NCI-H226 (cell line): ENCODE measurements around the gene DEFB108B.
"Not testable (repeated sequence)": the region's sequence is repeated elsewhere in the genome, so short reads cannot be mapped to it uniquely, and the experiment has no call there.

Experiments used
- DNase-seq: peaks from one replicate; pipeline ENCODE4 v3.0.0-alpha.2; 2015

The DEFB108B gene, protein sequence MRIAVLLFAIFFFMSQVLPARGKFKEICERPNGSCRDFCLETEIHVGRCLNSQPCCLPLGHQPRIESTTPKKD

DNA sequence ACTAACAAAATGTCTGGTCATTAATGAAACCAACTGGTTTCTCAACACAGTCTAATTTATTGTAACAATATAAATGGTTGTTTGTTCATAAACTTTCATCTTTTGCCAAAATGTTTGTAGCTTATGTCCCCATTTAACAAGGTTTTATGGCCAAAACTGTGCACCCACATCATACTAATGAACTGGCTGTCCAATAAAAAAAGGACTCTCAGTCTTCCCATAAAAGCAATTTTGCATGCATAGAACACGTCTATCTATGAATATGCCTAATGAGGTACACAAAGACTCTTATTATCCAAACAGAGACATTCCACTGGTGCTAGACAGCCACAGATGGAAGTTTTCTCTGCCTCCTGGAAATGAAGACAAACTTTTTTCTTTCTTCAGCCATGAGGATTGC lies at the start of gene DEFB108B:
Gene DEFB108B, plus strand, starts transcription at position 390 of the 400 bp plus-strand sequence. Its CDS starts 0 bp downstream, at position 390.
- DNase-seq: not testable (repeated sequence)

DNA sequence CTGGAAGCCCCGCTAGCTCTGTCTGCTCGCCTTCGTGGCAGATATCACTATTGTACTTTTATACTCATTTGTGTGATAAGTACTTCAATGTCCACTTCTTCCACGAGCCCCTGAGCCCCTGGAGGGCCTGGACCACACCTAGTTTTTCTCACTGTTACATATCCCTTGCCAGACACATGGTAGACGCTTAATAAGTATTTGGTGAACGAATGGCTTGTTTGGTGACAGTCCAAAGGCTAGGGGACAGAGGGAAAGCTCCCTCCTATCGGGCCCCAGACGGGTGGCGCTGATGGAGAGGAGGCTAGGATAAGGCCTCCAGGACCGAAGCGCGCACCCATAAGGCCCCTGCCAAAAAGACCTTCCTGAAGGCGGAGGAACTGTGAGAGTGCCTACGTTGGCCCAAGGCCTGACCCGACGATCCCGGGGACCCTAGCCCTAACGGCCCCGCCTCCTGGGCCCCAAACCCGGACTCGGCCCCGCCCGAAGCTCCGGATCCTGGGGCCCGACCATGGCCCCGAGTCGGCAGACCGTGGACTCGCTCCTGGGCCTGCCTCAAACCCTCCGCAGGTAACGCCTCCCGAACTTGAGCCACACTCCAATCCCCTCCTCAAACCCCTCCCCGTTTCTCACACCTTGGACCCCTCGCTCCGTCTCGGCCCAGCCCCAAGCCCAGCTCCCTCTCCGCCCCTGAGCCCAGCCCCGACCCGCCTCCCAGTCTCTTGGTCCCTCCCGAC lies 46.7 kb upstream of the DEFB108B start:
- DNase-seq: peak; percentile 50

DNA sequence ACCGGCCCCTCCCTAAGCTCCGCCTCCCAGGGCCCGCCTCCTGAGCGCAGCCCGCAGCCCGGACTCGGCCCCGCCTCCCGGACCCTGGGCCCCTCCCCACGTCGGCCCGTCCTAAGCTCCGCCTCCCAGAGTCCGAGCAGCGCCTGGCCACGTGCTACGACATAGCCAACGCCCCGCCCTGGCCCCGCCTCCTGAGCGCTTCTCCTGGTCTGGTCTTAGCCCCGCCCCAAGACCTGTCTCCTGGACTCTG lies 46.2 kb upstream of the DEFB108B start:
- DNase-seq: not testable (repeated sequence)

DNA sequence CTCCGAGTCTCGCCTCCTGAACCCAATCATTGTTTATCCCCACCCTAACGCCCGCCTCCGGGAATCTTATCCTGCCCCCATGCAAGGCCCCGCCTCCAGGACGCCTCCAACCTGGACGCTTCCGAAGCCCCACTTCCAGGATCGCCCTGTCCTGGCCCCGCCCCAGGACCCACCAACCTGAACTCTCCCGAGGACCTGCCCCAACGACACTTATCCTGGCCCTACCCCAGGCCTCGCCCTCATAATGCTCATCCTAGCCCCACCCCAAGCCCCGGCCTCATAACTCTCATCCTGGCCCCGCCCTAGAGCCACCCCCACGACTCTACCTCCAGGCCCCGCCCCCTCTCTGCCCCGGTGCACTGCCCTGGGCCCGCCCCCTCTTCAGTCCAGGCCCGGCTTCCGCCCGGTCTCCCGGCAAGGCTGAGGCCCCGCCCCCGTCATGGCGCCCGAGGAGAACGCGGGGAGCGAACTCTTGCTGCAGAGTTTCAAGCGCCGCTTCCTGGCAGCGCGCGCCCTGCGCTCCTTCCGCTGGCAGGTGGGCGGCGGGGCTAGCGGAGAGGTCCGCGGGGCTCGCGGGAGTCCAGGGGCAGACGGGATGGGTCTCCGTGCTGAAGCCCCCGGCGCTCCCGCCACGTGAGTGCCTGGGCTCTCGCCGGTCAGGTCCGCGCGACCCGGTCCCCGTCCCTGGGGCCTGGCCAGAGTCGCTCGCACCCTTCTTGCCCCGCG lies 45.7 kb upstream of the DEFB108B start:
- DNase-seq: peak; percentile 97

DNA sequence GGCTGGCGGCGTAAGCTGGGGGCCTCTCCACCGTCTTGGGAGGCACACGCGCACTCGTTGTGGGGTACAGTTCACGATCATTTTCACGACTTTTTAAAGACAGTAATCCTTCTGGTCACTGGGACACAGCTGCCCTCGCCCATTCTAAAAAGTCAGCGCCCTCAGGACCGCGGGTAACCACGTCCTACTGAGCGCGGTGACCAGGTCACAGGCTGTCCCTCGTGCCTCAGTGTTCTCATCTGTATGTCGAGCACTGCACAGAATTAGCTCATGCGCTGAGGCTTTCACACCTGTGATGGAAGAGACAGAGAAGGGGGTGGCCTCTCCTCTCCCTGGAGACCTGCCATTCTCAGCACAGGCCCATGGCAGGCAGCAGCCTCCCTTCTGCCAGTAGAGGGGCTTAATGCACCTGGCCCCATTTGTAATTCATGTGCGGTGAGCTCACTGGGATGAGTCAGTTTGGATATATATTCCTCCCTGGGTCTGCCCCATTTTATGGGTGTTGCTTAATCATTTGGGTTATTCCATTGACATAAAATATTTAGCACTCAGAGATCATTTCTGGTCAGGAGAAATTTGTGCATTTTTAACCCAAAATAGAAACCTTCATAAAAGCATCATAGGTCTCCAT lies 45.1 kb upstream of the DEFB108B start:
- peak; percentile 52 for DNase-seq

DNA sequence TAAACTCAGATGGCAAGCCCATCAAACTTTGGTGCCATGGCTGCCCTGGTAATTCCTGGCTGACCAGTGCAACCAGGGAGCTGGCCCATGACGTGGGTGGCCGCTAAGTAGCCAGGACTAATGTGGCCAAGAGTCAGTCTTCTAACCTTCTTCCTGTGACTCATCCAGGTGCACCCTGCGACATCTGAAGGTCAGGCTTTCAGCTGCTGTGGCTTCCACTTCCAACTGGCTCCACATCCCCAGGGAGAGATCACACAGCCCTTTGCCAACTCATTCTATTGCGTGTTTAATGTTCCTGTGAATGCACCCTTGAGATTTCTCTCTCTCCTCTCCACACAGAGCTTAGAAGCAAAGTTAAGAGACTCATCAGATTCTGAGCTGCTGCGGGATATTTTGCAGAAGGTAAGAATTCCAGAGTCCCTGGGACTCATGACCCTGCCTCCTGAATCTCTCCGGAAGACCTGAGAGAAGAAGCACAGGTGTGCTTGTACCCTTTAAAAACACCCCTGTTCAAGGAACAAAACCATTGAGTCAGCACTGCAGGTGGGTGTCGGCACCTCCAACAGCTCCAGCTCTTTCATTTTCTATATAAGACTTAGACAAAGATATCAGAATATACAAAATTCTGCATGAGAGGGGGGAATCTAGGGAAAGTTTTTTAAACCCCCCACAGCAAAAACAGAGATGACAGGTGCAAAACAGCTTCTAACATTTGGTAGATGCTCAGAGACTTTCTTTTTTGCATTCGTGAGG lies 43.4 kb upstream of the DEFB108B start:
- DNase-seq: not testable (repeated sequence)

DNA sequence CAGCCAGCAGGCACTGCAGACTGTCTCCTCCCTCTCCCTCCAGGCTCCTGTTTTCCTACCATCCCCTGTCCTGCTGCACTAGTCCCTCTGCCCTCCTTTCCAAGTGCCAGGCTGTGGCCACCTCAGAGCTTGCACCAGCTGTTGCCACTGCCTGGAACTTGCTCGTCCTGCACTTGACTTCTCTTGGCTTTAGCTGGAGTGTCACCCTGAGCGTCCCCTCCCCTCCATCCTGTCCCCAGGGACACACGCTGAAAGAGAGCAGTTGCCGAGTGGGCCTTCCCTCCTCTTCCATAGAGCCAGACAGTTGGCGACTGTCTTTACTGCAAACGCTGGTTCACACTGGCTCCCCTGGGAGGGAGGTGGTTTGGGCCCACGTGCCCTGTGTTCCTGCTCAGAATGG lies 41.9 kb upstream of the DEFB108B start:
- DNase-seq: not testable (repeated sequence)

DNA sequence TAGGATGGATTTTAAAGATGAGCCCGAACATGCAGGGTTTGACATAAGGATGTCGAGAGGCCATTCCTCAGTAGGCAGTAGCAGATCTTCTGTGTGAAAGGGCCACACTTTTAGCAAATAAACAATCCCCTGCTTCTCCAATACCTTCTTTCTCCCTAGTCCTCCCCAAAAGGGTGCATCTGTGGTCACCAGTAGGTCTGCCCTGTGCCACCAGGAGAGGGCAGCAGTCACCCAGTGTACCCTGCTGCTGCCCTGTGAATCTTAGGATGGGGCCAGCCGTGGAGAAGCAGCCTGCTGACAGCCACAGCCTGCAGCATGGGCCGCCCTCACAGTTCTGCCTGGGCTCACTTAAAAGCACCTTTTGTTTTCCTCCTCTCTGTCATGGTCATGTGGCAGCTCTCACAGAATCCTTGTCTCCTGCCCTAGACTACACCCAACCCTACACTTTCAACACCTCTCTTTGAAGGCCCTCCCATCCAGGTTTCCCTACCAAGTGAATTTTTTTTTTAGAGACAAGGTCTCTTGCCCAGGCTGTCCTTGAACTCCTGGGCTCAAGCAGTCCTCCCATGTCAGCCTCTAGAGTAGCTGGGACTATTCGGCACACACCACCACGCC lies 40.3 kb upstream of the DEFB108B start:
- not testable (repeated sequence) for DNase-seq

DNA sequence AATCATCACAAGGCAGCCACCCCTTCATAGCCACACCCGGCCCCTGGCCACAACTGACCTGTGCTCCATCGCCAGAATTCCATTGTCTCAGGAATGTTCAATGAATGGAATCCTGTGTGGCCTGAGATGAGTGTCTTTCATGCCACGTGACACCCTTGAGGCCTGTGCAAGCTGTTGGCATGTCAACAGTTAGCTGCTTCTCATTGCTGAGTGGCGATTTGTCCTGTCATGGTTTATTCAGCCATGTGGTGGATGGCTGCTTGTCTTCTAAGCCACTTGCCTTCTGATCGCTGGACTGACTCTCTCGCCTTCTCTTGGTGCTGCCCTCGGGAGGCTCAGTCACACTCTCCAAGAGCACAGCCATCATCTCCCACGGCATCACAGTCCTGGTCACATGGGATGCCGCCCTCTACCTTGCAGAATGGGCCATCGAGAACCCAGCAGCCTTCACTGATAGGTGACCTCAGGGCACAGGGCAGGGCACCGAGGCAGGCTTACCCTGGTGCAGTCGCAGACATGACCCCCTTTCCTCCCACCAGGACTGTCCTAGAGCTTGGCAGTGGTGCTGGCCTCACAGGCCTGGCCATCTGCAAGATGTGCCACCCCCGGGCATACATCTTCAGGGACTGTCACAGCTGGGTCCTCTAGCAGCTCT lies 38.5 kb upstream of the DEFB108B start:
- DNase-seq: peak; percentile 55

DNA sequence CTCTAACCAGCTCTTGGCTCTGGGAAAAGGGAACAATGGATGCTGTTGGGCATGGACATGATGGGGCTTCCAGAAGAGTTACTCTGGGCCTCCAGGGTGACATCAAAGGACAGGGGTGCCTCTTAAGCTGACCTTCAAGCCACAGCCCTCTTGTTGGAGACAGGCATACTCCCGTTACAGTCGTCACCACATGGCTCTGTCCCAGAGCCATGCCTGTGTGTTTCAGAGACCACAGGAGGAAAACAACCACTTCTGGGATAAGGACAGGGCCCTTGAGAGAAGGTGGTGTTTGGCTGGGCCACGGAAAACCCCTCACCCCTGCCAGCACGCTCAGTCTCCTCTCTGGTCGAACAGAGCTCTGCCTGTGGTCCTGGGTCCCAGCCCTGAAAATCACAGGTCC lies 37.8 kb upstream of the DEFB108B start:
- not testable (repeated sequence) for DNase-seq

DNA sequence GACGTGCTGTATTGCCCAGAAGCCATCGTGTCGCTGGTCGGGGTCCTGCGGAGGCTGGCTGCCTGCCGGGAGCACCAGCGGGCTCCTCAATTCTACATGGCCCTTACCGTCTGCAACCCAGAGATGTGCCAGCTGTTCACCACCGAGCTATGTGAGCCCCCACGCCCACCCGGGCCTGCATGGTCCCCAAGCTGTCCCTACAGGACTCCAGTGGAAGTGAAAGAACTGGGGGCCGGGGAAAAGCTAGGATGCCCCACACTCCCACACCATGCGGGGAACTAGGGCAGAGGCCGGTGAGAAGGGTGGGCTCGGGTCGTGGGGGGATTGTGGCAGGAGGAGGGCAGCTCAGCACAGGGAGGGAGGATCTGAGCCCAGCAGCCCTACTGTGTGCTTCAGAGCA lies 37.0 kb upstream of the DEFB108B start:
- not testable (repeated sequence) for DNase-seq

DNA sequence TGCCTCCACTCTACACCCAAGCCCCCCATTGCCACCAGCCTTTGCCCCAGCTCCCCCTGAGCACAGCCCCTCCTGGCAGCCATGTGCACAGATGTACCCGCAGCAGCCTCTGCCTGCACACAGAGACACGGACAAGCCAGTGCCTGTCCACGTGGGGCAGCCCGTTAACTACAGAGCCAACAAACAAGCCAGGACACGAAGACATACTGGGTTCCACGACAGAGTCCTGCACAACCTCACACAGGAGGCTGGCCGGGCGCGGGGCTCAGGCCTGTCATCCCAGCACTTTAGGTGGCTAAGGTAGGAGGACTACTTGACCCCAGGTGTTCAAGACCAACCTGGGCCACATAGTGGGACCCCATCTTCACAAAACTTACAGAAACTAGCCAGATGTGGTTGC lies 36.2 kb upstream of the DEFB108B start:
- DNase-seq: not testable (repeated sequence)

DNA sequence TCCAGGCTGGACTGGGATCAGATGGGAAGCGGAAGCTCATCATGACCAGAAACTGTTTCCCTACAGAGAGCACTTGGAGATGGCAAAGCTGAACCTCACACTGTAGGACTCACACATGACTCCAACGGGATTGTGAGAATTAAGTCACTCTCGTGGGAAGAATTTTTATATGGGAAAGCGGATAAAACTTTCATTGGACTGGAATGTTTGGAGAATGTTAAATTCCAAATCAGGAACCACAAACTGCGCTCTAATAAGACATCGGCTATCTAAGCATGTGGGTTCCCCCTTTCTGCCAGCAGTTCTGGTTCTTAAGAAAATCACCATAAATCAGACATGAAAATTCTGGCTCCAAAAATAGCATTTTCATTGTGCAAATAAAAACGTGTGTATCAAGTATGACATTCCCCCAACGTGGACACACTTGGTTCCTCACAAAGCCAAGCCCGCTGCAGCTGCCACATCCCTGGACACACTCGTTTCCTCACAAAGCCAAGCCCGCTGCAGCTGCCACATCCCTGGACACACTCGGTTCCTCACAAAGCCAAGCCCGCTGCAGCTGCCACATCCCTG lies 33.4 kb upstream of the DEFB108B start:
- not testable (repeated sequence) for DNase-seq

DNA sequence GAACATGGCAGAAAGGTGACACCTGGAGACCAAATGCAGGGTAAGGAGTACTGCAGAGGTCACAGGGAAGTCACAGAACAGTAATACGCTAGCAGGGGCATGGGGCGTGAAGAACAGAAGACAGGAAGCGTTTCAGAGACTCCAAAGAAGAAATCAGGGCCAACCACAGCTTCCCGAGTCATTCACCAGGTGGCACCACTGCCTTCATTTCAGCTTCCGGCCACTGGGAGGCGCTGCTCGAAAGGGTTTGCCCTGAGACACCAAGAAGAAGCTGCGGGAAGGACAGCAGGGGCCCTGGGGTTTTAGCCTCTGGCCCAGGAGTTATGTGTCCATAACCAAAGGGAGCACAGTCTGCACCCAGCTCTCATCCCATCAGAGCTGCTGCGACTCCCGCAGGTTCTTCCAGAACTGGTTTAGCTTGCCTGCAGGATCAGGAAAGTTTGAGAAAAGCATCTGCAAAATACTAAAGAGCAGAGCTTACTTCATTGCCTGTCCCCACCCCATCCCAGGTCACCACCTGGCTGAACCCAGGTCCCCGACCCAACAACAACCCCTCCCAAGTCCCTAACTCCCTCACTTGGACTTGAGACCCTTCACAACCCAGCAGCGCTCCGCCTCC lies 32.6 kb upstream of the DEFB108B start:
- DNase-seq: peak; percentile 62

DNA sequence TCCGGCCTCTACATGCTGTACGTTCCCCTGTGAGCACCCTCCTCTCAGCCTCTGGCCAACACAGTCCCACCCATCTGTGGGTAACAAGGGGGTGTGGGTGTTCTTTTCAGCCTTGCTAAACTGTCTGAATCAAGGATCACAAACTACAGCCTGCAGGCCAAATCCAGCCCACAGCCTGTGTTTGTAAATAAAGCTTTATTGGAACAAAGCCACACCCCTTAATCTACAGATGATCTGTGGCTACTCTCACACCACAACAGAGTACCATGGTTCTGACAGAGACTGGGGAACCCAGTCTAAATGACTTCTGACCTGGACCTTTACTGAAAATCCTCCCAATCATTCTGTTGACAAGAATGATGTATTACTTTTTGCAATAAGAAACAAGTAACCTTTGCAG lies 32.0 kb upstream of the DEFB108B start:
- DNase-seq: not testable (repeated sequence)

DNA sequence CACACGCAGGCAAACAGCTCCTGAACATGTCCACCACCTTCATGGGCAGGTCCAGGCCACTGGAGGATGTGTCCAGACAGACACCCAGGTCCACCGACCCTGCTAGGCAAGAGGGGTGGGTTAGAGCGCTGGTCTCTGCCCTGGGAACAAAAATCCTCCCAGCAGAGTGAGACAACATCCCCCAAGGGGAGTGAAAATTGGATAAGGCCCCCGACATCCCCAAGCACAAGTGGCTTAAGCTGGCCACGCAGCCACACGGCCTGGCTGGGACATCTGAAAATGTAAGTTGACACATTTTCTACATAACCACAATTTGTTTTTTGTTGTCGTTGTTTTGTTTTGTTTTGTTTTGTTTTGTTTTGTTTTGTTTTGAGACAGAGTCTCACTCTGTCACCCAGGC lies 30.1 kb upstream of the DEFB108B start:
- DNase-seq: not testable (repeated sequence)

DNA sequence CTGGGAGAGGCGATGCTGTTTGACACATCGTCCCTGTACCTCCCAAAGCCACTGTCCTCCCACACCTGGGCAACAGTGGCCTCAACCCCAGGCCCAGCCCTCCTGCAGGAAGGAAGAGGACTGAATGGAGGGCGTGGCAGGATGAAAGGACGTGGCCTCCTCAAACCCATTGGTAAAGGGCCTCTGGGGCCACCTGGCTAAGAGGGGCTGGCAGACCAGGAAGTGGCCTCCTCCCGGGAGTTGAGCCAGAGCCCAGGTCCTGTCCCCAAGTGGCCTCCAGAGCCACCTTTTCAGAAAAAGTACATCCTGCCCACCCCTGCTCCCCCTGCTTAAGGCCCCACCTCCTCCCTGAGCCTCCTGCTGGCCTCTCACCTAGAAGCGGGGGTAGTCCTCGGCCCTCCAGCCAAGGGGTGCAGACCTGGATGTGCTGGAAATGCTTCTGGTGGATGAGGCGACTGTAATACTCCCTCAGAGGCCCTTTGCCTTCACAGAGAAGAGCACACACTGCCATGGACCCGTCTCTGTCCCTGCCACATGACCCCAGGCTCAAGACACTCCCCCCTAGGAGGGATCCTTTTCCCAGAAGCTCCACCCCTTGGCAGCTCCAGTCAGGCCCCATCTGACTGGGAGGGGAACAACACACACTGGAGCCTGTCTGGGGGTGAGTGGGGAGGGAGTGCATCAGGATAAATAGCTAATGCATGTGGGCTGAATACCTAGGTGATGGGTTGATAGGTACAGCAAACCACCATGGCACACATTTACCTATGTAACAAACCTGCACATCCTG lies 28.6 kb upstream of the DEFB108B start:
- not testable (repeated sequence) for DNase-seq

DNA sequence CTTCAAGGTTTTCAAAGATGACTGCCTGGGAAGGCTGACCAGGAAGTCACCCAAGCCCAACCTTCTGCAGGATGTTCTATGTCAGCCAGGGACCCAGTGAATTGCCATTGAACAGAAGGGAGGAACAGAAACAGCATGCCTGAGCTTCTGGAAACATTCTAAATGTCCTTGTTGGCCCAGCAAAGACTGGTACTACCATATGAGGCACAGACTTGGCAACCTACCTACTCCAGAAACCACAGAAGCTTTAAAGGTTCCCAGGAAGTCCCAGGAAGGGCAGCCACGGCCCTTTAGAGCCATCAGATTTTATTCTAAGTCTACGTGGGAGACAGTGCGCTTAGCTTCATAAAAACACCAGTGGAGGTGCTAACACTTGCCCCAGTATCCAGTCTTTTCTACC lies 20.5 kb upstream of the DEFB108B start:
- DNase-seq: not testable (repeated sequence)

DNA sequence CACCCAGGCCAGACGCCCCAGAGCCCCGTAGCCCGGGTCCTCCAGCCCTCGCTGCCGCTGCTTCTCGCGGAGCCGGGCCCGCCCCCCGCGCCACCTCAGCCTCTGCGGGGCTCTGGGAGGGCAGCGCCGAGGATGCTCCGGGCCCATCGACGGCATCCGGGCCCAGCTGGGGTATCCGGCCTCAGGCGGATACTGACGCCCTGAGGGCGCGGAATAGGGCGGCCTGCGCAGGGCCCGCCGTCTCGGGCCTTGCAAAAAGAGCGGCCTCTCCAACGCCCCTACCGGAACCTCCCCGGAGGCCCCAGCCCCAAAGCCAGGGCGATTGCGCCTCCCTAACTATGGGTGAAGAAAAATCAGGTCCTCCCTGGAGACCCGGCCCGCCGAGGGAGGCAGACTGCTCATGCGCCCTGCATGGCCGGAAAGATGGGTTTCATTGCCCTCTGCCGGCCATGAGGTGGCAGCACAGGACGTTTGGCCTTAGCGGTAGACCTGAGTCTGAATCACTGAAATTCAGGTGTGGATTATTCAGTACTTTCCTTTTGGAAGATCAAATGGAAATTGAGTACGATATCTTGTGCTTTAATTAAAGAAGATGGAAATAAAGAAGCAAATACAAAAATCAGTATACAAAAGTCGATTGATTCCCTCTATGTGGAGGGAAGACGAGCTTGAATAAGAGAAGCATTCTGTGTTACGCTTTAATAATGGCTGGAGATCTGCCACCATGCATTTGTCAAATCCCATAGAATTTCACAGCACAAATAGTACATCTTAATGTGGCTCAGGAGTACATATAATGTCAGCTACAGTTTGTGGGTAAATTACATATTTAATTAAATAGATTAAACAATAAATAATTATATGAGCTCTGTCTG lies 19.3 kb upstream of the DEFB108B start:
- DNase-seq: peak; percentile 60
